ENCODE results near the gene CNN2. TPM values are rescaled to one million over a fixed set of nuclear protein-coding genes. Genes with fewer than 3 reads are reported as not detected.

Gene CNN2
- total RNA-seq, 4 donors from 2014 or later: 39.6 to 75.4 (median 60.8) TPM

DNA sequence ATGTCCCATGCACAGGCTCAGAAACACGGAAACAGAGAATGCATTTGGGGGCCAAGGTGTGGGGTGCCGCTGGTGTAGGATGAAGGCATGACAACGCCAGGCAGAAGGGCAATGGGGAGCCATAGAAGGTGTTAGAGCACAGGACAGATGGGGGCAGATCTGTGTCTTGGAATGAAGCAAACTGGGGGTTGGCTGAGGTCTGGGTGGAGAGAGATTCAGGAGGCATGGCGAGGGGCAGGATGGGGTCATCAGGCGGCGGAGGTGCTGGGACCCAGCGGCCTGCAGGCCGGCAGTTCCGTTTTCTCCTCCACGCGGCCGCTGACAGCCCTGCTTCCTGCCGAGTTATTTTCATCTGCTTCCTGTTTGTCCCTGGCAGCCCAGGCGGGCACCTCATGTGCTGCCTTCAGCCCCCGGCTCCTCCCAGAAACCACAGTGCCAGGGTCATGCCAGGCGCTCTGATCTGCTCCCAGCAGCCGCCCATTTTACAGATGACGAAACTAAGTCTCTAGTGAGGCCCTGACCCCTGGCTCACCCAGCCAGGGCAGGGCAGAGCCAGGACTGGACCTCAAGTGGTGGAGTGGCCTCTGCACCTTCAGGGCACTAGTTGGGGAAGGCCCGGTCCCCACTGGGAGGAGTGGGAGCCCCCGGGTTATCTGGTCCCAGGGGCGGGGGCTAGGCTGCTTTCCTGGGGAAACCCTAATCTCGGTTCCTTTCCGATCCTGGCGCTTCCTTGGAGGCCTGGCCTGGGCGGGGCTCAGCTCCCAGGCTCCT is 42.8 kb downstream of the CNN2 start:
- no peak for TF ChIP-seq CTCF (IDR thresholded peaks at IDR 0.05)
- ATAC-seq (ENCODE audit: low FRiP score) (no peak), DNase-seq (ENCODE audit: low spot score) (no peak)

DNA sequence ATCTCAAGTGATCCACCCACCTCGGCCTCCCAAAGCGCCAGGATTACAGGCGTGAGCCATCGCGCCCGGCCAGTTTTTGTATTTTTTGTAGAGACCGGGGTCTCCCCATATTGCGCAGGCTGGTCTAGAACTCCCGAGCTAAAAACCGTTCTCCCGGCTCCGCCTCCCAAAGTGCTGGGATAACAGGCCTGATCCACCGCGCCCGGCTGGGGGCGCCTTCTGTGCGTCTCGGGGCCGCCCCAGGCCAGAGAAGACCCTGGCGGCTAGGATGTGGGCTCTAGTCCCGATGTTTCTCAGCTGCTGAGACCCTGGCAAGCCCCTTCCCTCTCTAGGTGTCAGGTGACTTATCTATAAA is 44.1 kb downstream of the CNN2 start:
- no peak for TF ChIP-seq CTCF (IDR thresholded peaks at IDR 0.05)
- DNase-seq (ENCODE audit: low spot score): no peak

DNA sequence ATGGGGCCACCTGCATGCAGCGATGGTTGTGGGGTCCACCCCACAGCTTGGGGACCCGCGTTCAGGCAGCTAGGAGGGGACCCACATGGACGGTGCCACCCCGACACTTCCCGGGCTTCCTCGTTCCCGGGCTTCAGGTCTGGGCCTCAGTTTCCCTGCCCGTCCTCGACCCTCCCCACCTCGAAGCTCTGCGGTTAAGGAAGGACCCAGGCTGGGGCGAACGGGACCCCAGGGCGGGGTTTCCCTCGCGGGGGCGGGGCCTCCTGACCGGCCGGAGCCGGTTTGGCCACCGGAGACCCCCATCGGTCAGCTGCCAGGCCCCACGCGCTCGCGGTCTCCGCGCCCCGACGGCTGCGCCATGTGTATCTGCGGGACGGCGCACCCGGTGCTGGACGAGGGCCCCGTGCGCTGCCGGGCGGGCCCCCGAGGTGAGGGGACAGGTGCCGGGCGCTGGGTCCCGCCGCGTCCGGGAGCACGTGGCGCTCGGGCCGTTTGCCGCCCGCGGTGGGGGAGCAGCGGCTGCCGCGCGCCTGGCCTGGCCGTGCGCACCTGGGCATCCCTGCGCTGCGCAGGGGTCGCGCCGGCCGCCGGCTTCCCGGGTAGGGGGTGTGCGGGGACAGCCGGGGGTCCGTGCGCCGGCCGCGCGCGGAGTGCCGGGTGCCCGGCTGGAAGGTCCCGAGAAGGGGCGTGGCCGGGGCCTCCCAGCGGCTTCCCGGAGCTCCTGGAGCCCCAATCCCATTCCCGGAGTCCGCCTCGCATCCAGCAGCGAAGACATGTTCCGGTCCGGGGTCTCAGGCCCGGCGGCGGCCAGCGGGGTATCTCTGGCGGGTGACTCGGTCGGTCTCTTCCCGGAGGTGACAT is 44.8 kb downstream of the CNN2 start:
- no peak for DNase-seq (ENCODE audit: low spot score)
- no peak for ATAC-seq (ENCODE audit: low FRiP score)
- TF ChIP-seq CTCF (IDR thresholded peaks at IDR 0.05): no peak

More for the DNA sequence above, 44.1 kb downstream of the CNN2 start:
- ATAC-seq (ENCODE audit: low FRiP score): no peak

- TF ChIP-seq CTCF (IDR thresholded peaks at IDR 0.05): no peak
- DNase-seq (ENCODE audit: low spot score): no peak
Measured at GRCh38 chr19:1072371-1073015, 46.1 kb downstream of the CNN2 start.

GRCh38 chr19:1073063-1073955 is 46.9 kb downstream of the CNN2 start:
- ATAC-seq (ENCODE audit: low FRiP score): no peak
- TF ChIP-seq CTCF (IDR thresholded peaks at IDR 0.05): no peak
- no peak for DNase-seq (ENCODE audit: low spot score)

More at GRCh38 chr19:1072371-1073015, 46.1 kb downstream of the CNN2 start:
- no peak for ATAC-seq (ENCODE audit: low FRiP score)

GRCh38 chr19:1073956-1074517 is 47.6 kb downstream of the CNN2 start:
- no peak for TF ChIP-seq CTCF (IDR thresholded peaks at IDR 0.05)
- peak; percentile 1 for ATAC-seq (ENCODE audit: low FRiP score)
- DNase-seq (ENCODE audit: low spot score): no peak

All from omental fat pad (tissue), 4 donors.